GM18907 (cell line): ENCODE measurements around the gene CGNL1.

Experiments used
- ATAC-seq: cut with Tn5 transposase; IDR thresholded peaks from one replicate; pipeline ENCODE4 v1.9.1; 2021; ENCODE audit warnings: mild to moderate bottlenecking, moderate library complexity; ENCODE audit not compliant: unreplicated experiment

The CGNL1 gene, protein sequence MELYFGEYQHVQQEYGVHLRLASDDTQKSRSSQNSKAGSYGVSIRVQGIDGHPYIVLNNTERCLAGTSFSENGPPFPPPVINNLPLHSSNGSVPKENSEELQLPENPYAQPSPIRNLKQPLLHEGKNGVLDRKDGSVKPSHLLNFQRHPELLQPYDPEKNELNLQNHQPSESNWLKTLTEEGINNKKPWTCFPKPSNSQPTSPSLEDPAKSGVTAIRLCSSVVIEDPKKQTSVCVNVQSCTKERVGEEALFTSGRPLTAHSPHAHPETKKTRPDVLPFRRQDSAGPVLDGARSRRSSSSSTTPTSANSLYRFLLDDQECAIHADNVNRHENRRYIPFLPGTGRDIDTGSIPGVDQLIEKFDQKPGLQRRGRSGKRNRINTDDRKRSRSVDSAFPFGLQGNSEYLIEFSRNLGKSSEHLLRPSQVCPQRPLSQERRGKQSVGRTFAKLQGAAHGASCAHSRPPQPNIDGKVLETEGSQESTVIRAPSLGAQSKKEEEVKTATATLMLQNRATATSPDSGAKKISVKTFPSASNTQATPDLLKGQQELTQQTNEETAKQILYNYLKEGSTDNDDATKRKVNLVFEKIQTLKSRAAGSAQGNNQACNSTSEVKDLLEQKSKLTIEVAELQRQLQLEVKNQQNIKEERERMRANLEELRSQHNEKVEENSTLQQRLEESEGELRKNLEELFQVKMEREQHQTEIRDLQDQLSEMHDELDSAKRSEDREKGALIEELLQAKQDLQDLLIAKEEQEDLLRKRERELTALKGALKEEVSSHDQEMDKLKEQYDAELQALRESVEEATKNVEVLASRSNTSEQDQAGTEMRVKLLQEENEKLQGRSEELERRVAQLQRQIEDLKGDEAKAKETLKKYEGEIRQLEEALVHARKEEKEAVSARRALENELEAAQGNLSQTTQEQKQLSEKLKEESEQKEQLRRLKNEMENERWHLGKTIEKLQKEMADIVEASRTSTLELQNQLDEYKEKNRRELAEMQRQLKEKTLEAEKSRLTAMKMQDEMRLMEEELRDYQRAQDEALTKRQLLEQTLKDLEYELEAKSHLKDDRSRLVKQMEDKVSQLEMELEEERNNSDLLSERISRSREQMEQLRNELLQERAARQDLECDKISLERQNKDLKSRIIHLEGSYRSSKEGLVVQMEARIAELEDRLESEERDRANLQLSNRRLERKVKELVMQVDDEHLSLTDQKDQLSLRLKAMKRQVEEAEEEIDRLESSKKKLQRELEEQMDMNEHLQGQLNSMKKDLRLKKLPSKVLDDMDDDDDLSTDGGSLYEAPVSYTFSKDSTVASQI

GRCh38 chr15:57375827-57376695 lies at the start of gene CGNL1:
Gene CGNL1 (plus strand): TSS chr15:57376505. CDS start chr15:57438000, 61,495 bp downstream.
- no peak for ATAC-seq

- no peak for ATAC-seq
Measured at GRCh38 chr15:57327985-57328471, 48.3 kb upstream of the CGNL1 start.

- no peak for ATAC-seq
Measured at GRCh38 chr15:57328479-57328878, 47.8 kb upstream of the CGNL1 start.

GRCh38 chr15:57328897-57329296 lies 47.4 kb upstream of the CGNL1 start:
- ATAC-seq, result no peak

DNA sequence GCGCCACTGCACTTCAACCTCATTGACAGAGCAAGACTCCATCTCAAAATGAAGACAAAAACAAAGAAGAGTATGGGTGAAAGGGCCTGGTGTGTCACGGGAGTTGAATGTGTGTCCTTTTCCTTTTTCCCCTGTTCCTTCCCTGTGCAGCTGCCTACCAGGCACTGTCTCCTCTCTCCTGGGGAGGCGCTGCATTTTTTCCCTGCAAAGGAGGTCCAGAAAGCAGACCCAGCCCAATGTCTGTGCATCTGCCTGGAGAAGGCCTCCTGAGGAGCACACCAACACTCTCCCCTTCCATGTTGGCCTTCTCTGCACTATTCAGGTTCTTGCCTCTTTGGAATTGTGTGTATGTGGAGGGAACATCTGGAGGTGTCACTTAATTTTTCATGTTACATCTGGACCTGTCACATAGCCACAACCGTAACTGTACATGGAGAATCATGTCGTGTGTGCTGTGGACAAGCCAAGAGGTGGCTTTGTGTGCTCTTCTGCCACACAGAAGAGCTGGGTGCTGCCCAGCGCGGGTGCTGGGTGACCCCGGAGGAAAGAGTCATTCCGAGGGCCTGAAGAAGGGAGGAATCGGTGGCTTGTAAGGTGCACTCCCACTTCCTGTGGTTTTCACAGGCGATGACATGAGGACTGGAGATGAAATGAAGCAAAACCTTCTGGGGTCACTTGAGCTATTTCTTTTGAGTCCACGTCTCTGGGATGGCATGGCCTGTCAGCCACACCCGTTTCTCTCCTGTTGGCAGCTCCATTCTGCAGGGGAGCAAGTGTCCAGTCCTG lies 46.5 kb upstream of the CGNL1 start:
- no peak for ATAC-seq

- ATAC-seq, result no peak
Measured at GRCh38 chr15:57330619-57331340, 45.5 kb upstream of the CGNL1 start.

GRCh38 chr15:57332326-57332725 lies 44.0 kb upstream of the CGNL1 start:
- ATAC-seq, result no peak

DNA sequence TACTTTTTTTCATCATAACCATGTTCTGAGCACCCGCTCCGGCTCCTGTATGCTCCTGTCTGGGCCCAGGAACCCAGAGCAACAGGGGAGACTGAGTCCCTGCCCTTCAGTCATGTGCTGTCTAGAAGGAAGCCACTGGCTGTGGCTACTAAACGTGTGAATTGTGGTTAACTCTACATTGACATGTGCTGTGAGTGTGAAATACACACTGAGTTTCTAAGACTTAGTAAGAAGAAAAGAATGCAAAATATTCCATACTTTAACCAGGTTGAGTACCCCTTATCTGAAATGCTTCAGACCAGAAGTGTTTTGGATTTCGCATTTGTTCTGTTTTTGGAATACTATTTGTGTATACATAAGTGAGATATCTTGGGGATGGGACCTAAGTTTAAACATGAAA lies 42.8 kb upstream of the CGNL1 start:
- ATAC-seq, result no peak

- no peak for ATAC-seq
Measured at GRCh38 chr15:57334257-57334656, 42.0 kb upstream of the CGNL1 start.

- no peak for ATAC-seq
Measured at GRCh38 chr15:57335293-57335715, 41.0 kb upstream of the CGNL1 start.

DNA sequence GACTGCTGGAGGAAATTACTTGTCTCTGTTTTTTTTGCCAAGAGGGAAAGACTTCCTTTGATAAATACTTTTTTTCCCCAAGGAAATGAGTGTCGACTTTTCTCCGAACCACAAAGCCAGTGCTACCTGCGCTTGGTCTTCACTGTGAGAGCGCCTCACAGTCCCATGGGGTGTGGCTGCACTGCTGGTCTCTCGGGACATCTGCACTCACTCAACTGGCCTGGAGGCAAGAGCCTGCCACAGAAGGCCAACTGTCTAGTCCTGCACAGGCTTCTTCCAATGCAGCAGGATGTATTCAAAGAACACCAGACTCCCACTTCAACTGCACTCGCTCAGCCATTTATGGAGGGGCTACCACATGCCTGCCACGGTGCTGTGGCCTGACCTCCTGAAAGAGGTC lies 40.6 kb upstream of the CGNL1 start:
- no peak for ATAC-seq

DNA sequence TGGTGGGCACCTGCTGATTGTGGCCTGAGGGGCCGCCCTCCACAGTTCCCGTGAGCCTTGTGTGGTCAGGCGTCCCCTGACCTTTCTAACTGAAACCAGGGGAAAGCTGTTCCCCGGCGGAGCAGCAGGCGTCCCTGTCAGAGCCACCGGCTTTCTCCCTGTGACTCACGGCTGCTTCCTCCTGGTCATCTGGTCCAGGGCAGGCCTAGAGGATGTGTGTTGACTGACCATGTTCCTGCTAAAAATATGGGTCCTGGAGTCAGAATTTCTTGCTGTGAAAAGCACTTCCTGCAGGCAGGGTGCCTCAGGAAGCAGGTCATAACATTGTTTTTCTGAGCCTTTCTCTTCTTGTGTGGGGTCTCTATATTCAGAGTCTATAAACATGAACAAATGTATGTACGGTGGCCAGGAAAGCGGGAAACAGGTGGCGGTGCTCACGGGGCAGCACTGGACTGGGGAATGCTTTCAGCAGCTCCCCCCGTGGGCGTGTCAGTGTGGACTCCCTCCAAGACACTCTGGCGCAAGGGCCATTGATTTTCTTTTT lies 38.4 kb upstream of the CGNL1 start:
- ATAC-seq, result no peak

GRCh38 chr15:57339321-57339720 lies 37.0 kb upstream of the CGNL1 start:
- no peak for ATAC-seq

DNA sequence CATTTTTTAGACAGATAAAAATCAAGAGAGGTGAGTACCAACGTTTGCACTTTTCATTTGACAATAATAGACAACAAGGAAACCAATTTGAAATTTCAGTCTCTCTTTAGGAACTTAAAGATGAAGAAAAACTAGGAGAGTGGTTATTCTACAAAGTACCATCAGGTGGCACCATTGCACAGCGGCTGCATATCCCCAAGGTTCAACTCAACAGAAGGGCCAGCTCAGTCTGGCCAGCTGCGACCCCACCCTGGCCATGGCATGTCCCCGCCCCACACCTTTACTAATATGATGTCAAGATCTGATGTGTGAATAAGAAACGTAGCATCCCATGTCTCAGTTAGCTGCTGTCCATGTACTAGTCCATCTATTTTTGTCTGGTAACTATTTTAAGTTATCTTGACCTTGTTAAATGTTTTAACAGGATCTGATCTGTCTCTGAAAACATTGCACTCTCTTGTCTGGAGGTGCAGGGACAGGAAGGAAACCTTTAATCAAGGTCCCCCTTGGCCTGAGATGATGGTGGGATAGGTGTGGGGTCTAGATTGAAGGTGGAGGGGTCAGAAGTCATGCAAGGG lies 35.5 kb upstream of the CGNL1 start:
- no peak for ATAC-seq

DNA sequence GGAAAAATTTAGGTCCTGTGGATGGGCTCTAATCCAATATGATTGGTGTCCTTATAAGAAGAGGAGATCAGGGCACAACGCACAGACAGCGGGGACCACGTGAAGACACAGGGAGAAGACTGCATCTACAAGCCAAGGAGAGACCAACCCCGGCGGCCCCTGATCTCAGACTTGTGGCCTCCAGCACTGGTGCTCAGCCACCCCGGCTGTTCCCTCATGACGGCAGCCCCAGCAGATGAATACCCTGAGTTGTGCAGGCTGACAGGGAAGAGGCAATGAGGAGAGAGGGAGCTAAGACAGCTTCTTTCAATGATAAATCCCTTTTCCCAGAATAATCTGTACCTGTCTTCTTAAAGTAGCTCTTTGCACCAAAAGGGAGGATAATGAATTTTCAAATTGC lies 33.3 kb upstream of the CGNL1 start:
- no peak for ATAC-seq

GRCh38 chr15:57343498-57343897 lies 32.8 kb upstream of the CGNL1 start:
- ATAC-seq, result no peak

- ATAC-seq, result no peak
Measured at GRCh38 chr15:57344282-57344681, 32.0 kb upstream of the CGNL1 start.

- no peak for ATAC-seq
Measured at GRCh38 chr15:57345584-57345983, 30.7 kb upstream of the CGNL1 start.
